ENCODE measurements around the gene EGFL8. TPM values are rescaled to one million over a fixed set of nuclear protein-coding genes. Genes with fewer than 3 reads are reported as not detected.

Gene EGFL8
- total and polyA plus RNA-seq, 9 of the 15 experiments (the other 6 are each of a cell fraction or from before 2014, with no cell fraction given) = 2.2 to 47.4 (median 14.2) TPM

- TF ChIP-seq ZNF655 (CRISPR knock-in tag; IDR thresholded peaks at IDR 0.05) (no peak), ZNF347 (CRISPR knock-in tag; IDR thresholded peaks at IDR 0.05; ENCODE audit: low read depth) (no peak), CEBPZ (IDR thresholded peaks at IDR 0.05; ENCODE audit: borderline replicate concordance, low read depth, low read length) (no peak), CSDE1 (IDR thresholded peaks at IDR 0.05) (no peak), CHD2 (IDR thresholded peaks at IDR 0.05; ENCODE audit: low read depth, low read length) (no peak), CHD7 (IDR thresholded peaks at IDR 0.05; ENCODE audit: low read depth, low read length) (no peak), PHF8 (IDR thresholded peaks at IDR 0.05; ENCODE audit: borderline replicate concordance, low read length) (no peak), SPI1 (IDR thresholded peaks at IDR 0.05; ENCODE audit: borderline replicate concordance, low read depth, low read length) (no peak), STAT5A (IDR thresholded peaks at IDR 0.05; ENCODE audit: borderline replicate concordance, low read length) (no peak), HNRNPH1 (optimal IDR thresholded peaks at IDR 0.05; ENCODE audit: low read depth, low read length) (no peak), RBM34 (IDR thresholded peaks at IDR 0.05; ENCODE audit: borderline replicate concordance, insufficient read depth, low read length) (no peak), CREB1 (IDR thresholded peaks at IDR 0.05) (no peak), CREB1 (CRISPR knock-in tag; IDR thresholded peaks at IDR 0.05) (no peak)
Measured at GRCh38 chr6:32216285-32216684, 51.9 kb downstream of the EGFL8 start (continued).

Data from K562 (cell line).